Ishikawa (cell line): ENCODE data around the gene UBQLN2.

Source experiments
- CEBPB ChIP-seq: IDR thresholded peaks from 2 replicates; pipeline ENCODE4 v1.6.1; 2012
- CREB1 ChIP-seq: IDR thresholded peaks from 2 replicates; pipeline ENCODE4 v1.6.1; 2012; ENCODE audit warnings: low read depth
- EGR1 ChIP-seq: IDR thresholded peaks from 2 replicates; pipeline ENCODE4 v1.6.1; 2012
- MAX ChIP-seq: IDR thresholded peaks from 2 replicates; pipeline ENCODE4 v1.6.1; 2012
- TEAD4 ChIP-seq: IDR thresholded peaks from 2 replicates; pipeline ENCODE4 v1.6.1; 2012

GRCh38 chrX:56572975-56573374, 9.5 kb downstream of the UBQLN2 start:
- TF ChIP-seq CEBPB (no peak), MAX (no peak), CREB1 (no peak), TEAD4 (no peak), EGR1 (no peak)
